SK-N-SH treated with all-trans-retinoic acid at 6 μM for 48 hours (cell line): ENCODE data around the gene CMC1.

Experiments used
- ATAC-seq: fragments of 200-7000 bp; cut with Tn5 transposase; 3 replicates; pipeline ENCODE4 v1.9.1; 2020; ENCODE audit warnings: mild to moderate bottlenecking, moderate library complexity
- ARNTL ChIP-seq: fragments of 450-650 bp; formaldehyde crosslinking; IDR thresholded peaks from 2 replicates; pipeline ENCODE4 v1.5.0; 2020; ENCODE audit warnings: low read depth, mild to moderate bottlenecking, moderate library complexity, borderline replicate concordance
- BACH2 ChIP-seq: fragments of 250-450 bp; sonication (Bioruptor Pico); IDR thresholded peaks from 2 replicates; pipeline ENCODE4 v1.9.0; 2021; ENCODE audit warnings: mild to moderate bottlenecking, borderline replicate concordance
- CSDC2 ChIP-seq: fragments of 250-450 bp; sonication (Bioruptor Pico); IDR thresholded peaks from 2 replicates; pipeline ENCODE4 v1.5.0; 2020; ENCODE audit warnings: mild to moderate bottlenecking, moderate library complexity
- ESRRG ChIP-seq: fragments of 250-450 bp; sonication (Bioruptor Pico); IDR thresholded peaks from 2 replicates; pipeline ENCODE4 v1.6.1; 2021; ENCODE audit warnings: mild to moderate bottlenecking
- GLIS3 ChIP-seq: fragments of 250-450 bp; sonication (Bioruptor Pico); IDR thresholded peaks from 2 replicates; pipeline ENCODE4 v1.5.0; 2020; ENCODE audit warnings: mild to moderate bottlenecking, moderate library complexity
- ISL1 ChIP-seq: fragments of 250-450 bp; sonication (Bioruptor Pico); IDR thresholded peaks from 2 replicates; pipeline ENCODE4 v2.1.2; 2022; ENCODE audit warnings: mild to moderate bottlenecking, moderate library complexity
- OSR1 ChIP-seq: fragments of 250-450 bp; sonication (Bioruptor Pico); IDR thresholded peaks from 2 replicates; pipeline ENCODE4 v1.8.0; 2022; ENCODE audit warnings: moderate library complexity, mild to moderate bottlenecking, inconsistent platforms
- PPARA ChIP-seq: fragments of 250-450 bp; sonication (Bioruptor Pico); IDR thresholded peaks from 2 replicates; pipeline ENCODE4 v1.5.0; 2020; ENCODE audit warnings: mild to moderate bottlenecking, borderline replicate concordance
- RARB ChIP-seq: fragments of 250-450 bp; sonication (Bioruptor Pico); IDR thresholded peaks from 2 replicates; pipeline ENCODE4 v1.8.0; 2021; ENCODE audit warnings: mild to moderate bottlenecking, moderate library complexity
- SNAI2 ChIP-seq: fragments of 250-450 bp; sonication (Bioruptor Pico); IDR thresholded peaks from 2 replicates; pipeline ENCODE4 v1.5.0; 2020; ENCODE audit warnings: mild to moderate bottlenecking, moderate library complexity
- TCF4 ChIP-seq: fragments of 250-450 bp; sonication (Bioruptor Pico); IDR thresholded peaks from 2 replicates; pipeline ENCODE4 v1.8.0; 2021; ENCODE audit warnings: mild to moderate bottlenecking, moderate library complexity, borderline replicate concordance
- TOX ChIP-seq: fragments of 250-450 bp; sonication (Bioruptor Pico); IDR thresholded peaks from 2 replicates; pipeline ENCODE4 v1.8.0; 2021; ENCODE audit warnings: mild to moderate bottlenecking, moderate library complexity, borderline replicate concordance
- ZC3H10 ChIP-seq: fragments of 250-450 bp; sonication (Bioruptor Pico); IDR thresholded peaks from 2 replicates; pipeline ENCODE4 v1.5.1; 2021; ENCODE audit warnings: mild to moderate bottlenecking, moderate library complexity
- ZFP3 ChIP-seq: fragments of 250-450 bp; sonication (Bioruptor Pico); IDR thresholded peaks from 2 replicates; pipeline ENCODE4 v1.5.0; 2020; ENCODE audit warnings: mild to moderate bottlenecking, moderate library complexity
- ZFP30 ChIP-seq: fragments of 450-650 bp; formaldehyde crosslinking; IDR thresholded peaks from 2 replicates; pipeline ENCODE4 v1.5.0; 2022; ENCODE audit warnings: mild to moderate bottlenecking, moderate library complexity
- ZNF565 ChIP-seq: fragments of 450-650 bp; formaldehyde crosslinking; conservative IDR thresholded peaks from 2 replicates; pipeline ENCODE4 v1.5.0; 2020; ENCODE audit warnings: low read depth, mild to moderate bottlenecking, moderate library complexity
- ZNF70 ChIP-seq: fragments of 450-650 bp; formaldehyde crosslinking; IDR thresholded peaks from 2 replicates; pipeline ENCODE4 v1.5.0; 2020; ENCODE audit warnings: mild to moderate bottlenecking, moderate library complexity
- ZNF8 ChIP-seq: fragments of 450-650 bp; formaldehyde crosslinking; IDR thresholded peaks from 2 replicates; pipeline ENCODE4 v1.5.0; 2020; ENCODE audit warnings: mild to moderate bottlenecking, moderate library complexity
- TF ChIP-seq, protein P1 (sequence below): fragments of 250-450 bp; sonication (Bioruptor Pico); IDR thresholded peaks from 2 replicates; pipeline ENCODE4 v1.8.0; 2020; ENCODE audit warnings: mild to moderate bottlenecking, moderate library complexity, borderline replicate concordance
- TF ChIP-seq, protein P2 (sequence below): fragments of 250-450 bp; sonication (Bioruptor Pico); IDR thresholded peaks from 2 replicates; pipeline ENCODE4 v1.5.0; 2020; ENCODE audit warnings: mild to moderate bottlenecking, moderate library complexity
- TF ChIP-seq, protein P3 (sequence below): fragments of 250-450 bp; sonication (Bioruptor Pico); IDR thresholded peaks from 2 replicates; pipeline ENCODE4 v1.5.1; 2020; ENCODE audit warnings: low read depth, mild to moderate bottlenecking, moderate library complexity
- TF ChIP-seq, protein P4 (sequence below): fragments of 250-450 bp; sonication (Bioruptor Pico); IDR thresholded peaks from 2 replicates; pipeline ENCODE4 v1.5.1; 2021; ENCODE audit warnings: mild to moderate bottlenecking, moderate library complexity
- TF ChIP-seq, protein P5 (sequence below): fragments of 250-450 bp; sonication (Bioruptor Pico); IDR thresholded peaks from 2 replicates; pipeline ENCODE4 v1.8.0; 2021; ENCODE audit warnings: low read depth, mild to moderate bottlenecking, moderate library complexity, borderline replicate concordance

The CMC1 gene

DNA sequence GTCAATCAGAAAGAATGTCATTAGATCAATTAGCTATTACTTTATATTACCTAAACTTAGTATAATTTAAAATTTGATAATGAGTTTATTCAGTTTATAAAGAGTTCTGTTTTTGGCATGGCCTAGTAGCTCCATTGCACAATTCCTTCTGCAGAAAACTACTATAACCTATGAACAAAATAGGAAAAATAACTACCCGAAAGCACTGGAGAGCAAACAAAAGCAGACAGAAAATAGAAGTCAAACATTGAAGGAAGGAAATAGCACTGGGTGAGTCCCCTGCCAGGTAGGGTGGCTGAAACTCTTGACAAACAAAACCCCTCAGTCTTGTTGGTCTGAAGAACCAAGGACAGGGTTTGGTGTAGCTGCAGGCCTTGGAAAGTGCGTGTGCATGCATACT, 37.5 kb downstream of the CMC1 start:
- TF ChIP-seq PPARA (CRISPR knock-in tag) = no peak
- TF ChIP-seq ZNF565 (CRISPR knock-in tag) = no peak
- TF ChIP-seq, protein P1, sequence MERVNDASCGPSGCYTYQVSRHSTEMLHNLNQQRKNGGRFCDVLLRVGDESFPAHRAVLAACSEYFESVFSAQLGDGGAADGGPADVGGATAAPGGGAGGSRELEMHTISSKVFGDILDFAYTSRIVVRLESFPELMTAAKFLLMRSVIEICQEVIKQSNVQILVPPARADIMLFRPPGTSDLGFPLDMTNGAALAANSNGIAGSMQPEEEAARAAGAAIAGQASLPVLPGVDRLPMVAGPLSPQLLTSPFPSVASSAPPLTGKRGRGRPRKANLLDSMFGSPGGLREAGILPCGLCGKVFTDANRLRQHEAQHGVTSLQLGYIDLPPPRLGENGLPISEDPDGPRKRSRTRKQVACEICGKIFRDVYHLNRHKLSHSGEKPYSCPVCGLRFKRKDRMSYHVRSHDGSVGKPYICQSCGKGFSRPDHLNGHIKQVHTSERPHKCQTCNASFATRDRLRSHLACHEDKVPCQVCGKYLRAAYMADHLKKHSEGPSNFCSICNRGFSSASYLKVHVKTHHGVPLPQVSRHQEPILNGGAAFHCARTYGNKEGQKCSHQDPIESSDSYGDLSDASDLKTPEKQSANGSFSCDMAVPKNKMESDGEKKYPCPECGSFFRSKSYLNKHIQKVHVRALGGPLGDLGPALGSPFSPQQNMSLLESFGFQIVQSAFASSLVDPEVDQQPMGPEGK (CRISPR knock-in tag) = no peak
- no peak for TF ChIP-seq ZNF8 (CRISPR knock-in tag)
- TF ChIP-seq TOX (CRISPR knock-in tag) = no peak
- TF ChIP-seq OSR1 (CRISPR knock-in tag) = no peak
- no peak for TF ChIP-seq ZNF70 (CRISPR knock-in tag)
- TF ChIP-seq, protein P2, sequence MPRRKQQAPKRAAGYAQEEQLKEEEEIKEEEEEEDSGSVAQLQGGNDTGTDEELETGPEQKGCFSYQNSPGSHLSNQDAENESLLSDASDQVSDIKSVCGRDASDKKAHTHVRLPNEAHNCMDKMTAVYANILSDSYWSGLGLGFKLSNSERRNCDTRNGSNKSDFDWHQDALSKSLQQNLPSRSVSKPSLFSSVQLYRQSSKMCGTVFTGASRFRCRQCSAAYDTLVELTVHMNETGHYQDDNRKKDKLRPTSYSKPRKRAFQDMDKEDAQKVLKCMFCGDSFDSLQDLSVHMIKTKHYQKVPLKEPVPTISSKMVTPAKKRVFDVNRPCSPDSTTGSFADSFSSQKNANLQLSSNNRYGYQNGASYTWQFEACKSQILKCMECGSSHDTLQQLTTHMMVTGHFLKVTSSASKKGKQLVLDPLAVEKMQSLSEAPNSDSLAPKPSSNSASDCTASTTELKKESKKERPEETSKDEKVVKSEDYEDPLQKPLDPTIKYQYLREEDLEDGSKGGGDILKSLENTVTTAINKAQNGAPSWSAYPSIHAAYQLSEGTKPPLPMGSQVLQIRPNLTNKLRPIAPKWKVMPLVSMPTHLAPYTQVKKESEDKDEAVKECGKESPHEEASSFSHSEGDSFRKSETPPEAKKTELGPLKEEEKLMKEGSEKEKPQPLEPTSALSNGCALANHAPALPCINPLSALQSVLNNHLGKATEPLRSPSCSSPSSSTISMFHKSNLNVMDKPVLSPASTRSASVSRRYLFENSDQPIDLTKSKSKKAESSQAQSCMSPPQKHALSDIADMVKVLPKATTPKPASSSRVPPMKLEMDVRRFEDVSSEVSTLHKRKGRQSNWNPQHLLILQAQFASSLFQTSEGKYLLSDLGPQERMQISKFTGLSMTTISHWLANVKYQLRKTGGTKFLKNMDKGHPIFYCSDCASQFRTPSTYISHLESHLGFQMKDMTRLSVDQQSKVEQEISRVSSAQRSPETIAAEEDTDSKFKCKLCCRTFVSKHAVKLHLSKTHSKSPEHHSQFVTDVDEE (CRISPR knock-in tag) = no peak
- TF ChIP-seq ZC3H10 (CRISPR knock-in tag) = no peak
- no peak for TF ChIP-seq CSDC2 (CRISPR knock-in tag)
- TF ChIP-seq ZFP30 (CRISPR knock-in tag) = no peak
- TF ChIP-seq TCF4 = no peak
- no peak for TF ChIP-seq BACH2 (CRISPR knock-in tag)
- no peak for TF ChIP-seq SNAI2 (CRISPR knock-in tag)
- no peak for TF ChIP-seq ESRRG (CRISPR knock-in tag)
- TF ChIP-seq, all 23 proteins: peak for 0
- ATAC-seq = no peak

DNA sequence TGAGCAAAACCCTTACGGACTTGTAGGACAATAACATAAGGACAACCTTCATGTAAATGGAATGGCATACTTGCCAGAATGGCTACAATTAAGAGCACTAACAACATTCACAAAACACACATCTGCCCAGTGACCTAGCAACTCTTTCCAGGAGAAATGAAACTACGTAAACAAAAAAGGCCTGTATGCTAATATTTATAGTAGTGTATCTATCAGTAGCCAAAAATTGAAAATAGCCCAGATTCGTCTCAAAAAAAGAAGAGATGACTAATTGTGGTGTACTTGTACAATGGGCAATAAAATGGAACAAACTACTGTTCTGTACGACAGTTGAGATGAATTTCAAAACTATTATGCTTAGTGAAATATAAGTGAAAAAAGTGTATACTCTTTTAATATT, 38.4 kb downstream of the CMC1 start:
- no peak for ATAC-seq
- TF ChIP-seq ZNF565 (CRISPR knock-in tag) = no peak
- no peak for TF ChIP-seq TOX (CRISPR knock-in tag)
- no peak for TF ChIP-seq PPARA (CRISPR knock-in tag)
- TF ChIP-seq, protein P3, sequence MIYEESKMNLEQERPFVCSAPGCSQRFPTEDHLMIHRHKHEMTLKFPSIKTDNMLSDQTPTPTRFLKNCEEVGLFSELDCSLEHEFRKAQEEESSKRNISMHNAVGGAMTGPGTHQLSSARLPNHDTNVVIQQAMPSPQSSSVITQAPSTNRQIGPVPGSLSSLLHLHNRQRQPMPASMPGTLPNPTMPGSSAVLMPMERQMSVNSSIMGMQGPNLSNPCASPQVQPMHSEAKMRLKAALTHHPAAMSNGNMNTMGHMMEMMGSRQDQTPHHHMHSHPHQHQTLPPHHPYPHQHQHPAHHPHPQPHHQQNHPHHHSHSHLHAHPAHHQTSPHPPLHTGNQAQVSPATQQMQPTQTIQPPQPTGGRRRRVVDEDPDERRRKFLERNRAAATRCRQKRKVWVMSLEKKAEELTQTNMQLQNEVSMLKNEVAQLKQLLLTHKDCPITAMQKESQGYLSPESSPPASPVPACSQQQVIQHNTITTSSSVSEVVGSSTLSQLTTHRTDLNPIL (CRISPR knock-in tag) = no peak
- TF ChIP-seq BACH2 (CRISPR knock-in tag) = no peak
- TF ChIP-seq TCF4 = no peak
- TF ChIP-seq GLIS3 (CRISPR knock-in tag) = no peak
- TF ChIP-seq, protein P2 (CRISPR knock-in tag) = no peak
- no peak for TF ChIP-seq OSR1 (CRISPR knock-in tag)
- TF ChIP-seq, protein P4, sequence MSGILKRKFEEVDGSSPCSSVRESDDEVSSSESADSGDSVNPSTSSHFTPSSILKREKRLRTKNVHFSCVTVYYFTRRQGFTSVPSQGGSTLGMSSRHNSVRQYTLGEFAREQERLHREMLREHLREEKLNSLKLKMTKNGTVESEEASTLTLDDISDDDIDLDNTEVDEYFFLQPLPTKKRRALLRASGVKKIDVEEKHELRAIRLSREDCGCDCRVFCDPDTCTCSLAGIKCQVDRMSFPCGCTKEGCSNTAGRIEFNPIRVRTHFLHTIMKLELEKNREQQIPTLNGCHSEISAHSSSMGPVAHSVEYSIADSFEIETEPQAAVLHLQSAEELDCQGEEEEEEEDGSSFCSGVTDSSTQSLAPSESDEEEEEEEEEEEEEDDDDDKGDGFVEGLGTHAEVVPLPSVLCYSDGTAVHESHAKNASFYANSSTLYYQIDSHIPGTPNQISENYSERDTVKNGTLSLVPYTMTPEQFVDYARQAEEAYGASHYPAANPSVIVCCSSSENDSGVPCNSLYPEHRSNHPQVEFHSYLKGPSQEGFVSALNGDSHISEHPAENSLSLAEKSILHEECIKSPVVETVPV (CRISPR knock-in tag) = no peak
- no peak for TF ChIP-seq ZFP3 (CRISPR knock-in tag)
- no peak for TF ChIP-seq ARNTL
- no peak for TF ChIP-seq ZNF8 (CRISPR knock-in tag)
- TF ChIP-seq, protein P1 (CRISPR knock-in tag) = no peak
- TF ChIP-seq ISL1 (CRISPR knock-in tag) = no peak
- TF ChIP-seq, protein P5, sequence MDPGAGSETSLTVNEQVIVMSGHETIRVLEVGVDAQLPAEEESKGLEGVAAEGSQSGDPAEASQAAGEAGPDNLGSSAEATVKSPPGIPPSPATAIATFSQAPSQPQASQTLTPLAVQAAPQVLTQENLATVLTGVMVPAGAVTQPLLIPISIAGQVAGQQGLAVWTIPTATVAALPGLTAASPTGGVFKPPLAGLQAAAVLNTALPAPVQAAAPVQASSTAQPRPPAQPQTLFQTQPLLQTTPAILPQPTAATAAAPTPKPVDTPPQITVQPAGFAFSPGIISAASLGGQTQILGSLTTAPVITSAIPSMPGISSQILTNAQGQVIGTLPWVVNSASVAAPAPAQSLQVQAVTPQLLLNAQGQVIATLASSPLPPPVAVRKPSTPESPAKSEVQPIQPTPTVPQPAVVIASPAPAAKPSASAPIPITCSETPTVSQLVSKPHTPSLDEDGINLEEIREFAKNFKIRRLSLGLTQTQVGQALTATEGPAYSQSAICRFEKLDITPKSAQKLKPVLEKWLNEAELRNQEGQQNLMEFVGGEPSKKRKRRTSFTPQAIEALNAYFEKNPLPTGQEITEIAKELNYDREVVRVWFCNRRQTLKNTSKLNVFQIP = no peak
- TF ChIP-seq ZFP30 (CRISPR knock-in tag) = no peak
- TF ChIP-seq RARB (CRISPR knock-in tag) = no peak
- TF ChIP-seq ZC3H10 (CRISPR knock-in tag) = no peak
- TF ChIP-seq, all 23 proteins: peak for 0
